Lower leg skin (tissue), 3 donors: ENCODE results near the gene OBSCN.

Experiments used
- CTCF ChIP-seq, 3 donors: fragments of 450-650 bp; IDR thresholded peaks; one replicate each; pipeline ENCODE4 v1.5.1; 2016; ENCODE audit warnings: antibody characterized with exemption in 3 of 3, mild to moderate bottlenecking in 3 of 3, moderate library complexity in 2 of 3
- POLR2A ChIP-seq, 2 donors: fragments of 450-650 bp; IDR thresholded peaks; one replicate each; pipeline ENCODE4 v1.6.1; 2016 to 2017; ENCODE audit warnings: antibody characterized with exemption in 2 of 2, mild to moderate bottlenecking in 1 of 2, moderate library complexity in 1 of 2

GRCh38 chr1:228206582-228207351 lies 1.1 kb upstream of the OBSCN start:
- no peak for TF ChIP-seq CTCF (IDR thresholded peaks at IDR 0.05)
- TF ChIP-seq POLR2A (IDR thresholded peaks at IDR 0.05), result no peak
